ENCODE results near the gene STT3B. TPM values are rescaled to one million over a fixed set of nuclear protein-coding genes. Genes with fewer than 3 reads are reported as not detected.

Gene STT3B
- total and polyA plus RNA-seq, 2 of the 13 experiments (the other 11 are each of a cell fraction or from before 2014, with no cell fraction given) = 85.0 to 205 TPM

- Histone ChIP-seq H3K9ac (ENCODE audit: insufficient read depth, low read depth, low read length) (no peak overlapping the region), H4K20me1 (ENCODE audit: insufficient read depth, low read length) (no peaks in the 10 kb centered on the region), H3K27me3 (ENCODE audit: control insufficient read depth in 1 of 2, insufficient read depth in 2 of 2, low read length in 2 of 2) (no peaks in the 10 kb centered on the region), H3K4me1 (ENCODE audit: insufficient read depth, low read length) (peaks cover 10% of the 10 kb centered on the region), H3K4me3 (replicated peaks in 1 of 3; ENCODE audit: insufficient read depth in 1 of 3, low read depth in 2 of 3, low read length in 3 of 3) (peak overlapping the region in 1 of 3 experiments; percentile 33; a peak in 1 of 6 replicates), H2AFZ (ENCODE audit: low read length) (peak overlapping the region; percentile 24), H3K4me2 (ENCODE audit: low read depth, low read length) (peak overlapping the region; percentile 73), H3K9me3 (ENCODE audit: low read length) (peaks cover 8% of the 10 kb centered on the region; the same call in 1 of the 2 replicates), H3K36me3 (replicated peaks in 1 of 2; ENCODE audit: control insufficient read depth in 1 of 2, insufficient read depth in 2 of 2, low read length in 2 of 2) (no peaks in the 10 kb centered on the region), H3K27ac (ENCODE audit: extremely low read length, insufficient read depth, low read length) (no peak overlapping the region), H3K79me2 (ENCODE audit: insufficient read depth, low read length) (no peaks in the 10 kb centered on the region)
- DNase-seq (ENCODE audit: low spot score) (peak; percentile 44), FAIRE-seq (no peak), ATAC-seq (peak; percentile 91)
- 19% methylated on average over 7 of the region's 7 CpGs for WGBS (ENCODE audit: low lambda C conversion rate)
- CTCF ChIA-PET (ENCODE audit: low intra/inter-chr PET ratio, low total read pairs) = no interaction called here
- in situ Hi-C loops (cut with HindIII; ENCODE audit: extremely low pct_ligation_motif_present, low pct_unique_long_range_greater_than_20kb) = no loop called here
- POLR2A ChIA-PET = no interaction called here
- intact Hi-C loops (cut with micrococcal nuclease; ENCODE audit: unreplicated experiment) = no loop called here
- no TSS peak for BruUV-seq (replicated peaks)
- TF ChIP-seq TBL1XR1 (IDR thresholded peaks at IDR 0.05; ENCODE audit: borderline replicate concordance, low read length, partially characterized antibody) (no peak), NR2F6 (IDR thresholded peaks at IDR 0.05) (no peak), NR2F6 (CRISPR knock-in tag; IDR thresholded peaks at IDR 0.05) (peak; percentile 41; the same call in 1 of the 2 replicates), FIP1L1 (IDR thresholded peaks at IDR 0.05; ENCODE audit: borderline replicate concordance, insufficient read depth, low read depth, low read length) (no peak), GATAD2A (CRISPR knock-in tag; IDR thresholded peaks at IDR 0.05) (0 out of 2 replicates have a peak, but pooled peaks have one; percentile 16), PRPF4 (IDR thresholded peaks at IDR 0.05; ENCODE audit: low read depth, low read length, poor library complexity, severe bottlenecking) (no peak), FOXA3 (CRISPR knock-in tag; IDR thresholded peaks at IDR 0.05) (0 out of 2 replicates have a peak, but pooled peaks have one; percentile 22), RXRB (CRISPR knock-in tag; IDR thresholded peaks at IDR 0.05; ENCODE audit: borderline replicate concordance) (peak; percentile 35; the same call in 1 of the 2 replicates), FOXA1 (IDR thresholded peaks at IDR 0.05) (no peak), FOXA1 (CRISPR knock-in tag; IDR thresholded peaks at IDR 0.05) (0 out of 2 replicates have a peak, but pooled peaks have one; percentile 11), ZNF331 (CRISPR knock-in tag; IDR thresholded peaks at IDR 0.05) (peak; percentile 51; the same call in 1 of the 2 replicates), CEBPB (IDR thresholded peaks at IDR 0.05; ENCODE audit: borderline replicate concordance, low read depth, low read length) (peak; percentile 81; the same call in 1 of the 2 replicates), SALL1 (CRISPR knock-in tag; IDR thresholded peaks at IDR 0.05) (peak; percentile 54; the same call in 1 of the 2 replicates), NFATC3 (CRISPR knock-in tag; IDR thresholded peaks at IDR 0.05) (no peak), KLF11 (CRISPR knock-in tag; IDR thresholded peaks at IDR 0.05) (no peak), RARA (CRISPR knock-in tag; IDR thresholded peaks at IDR 0.05) (peak; percentile 60), GTF2F1 (IDR thresholded peaks at IDR 0.05; ENCODE audit: low read length) (no peak), ARID5B (CRISPR knock-in tag; IDR thresholded peaks at IDR 0.05) (peak; percentile 17; the same call in 1 of the 2 replicates), CEBPG (CRISPR knock-in tag; IDR thresholded peaks at IDR 0.05) (peak; percentile 85), ATF3 (CRISPR knock-in tag; IDR thresholded peaks at IDR 0.05) (peak; percentile 54; the same call in 1 of the 2 replicates), ATF7 (IDR thresholded peaks at IDR 0.05) (0 out of 2 replicates have a peak, but pooled peaks have one; percentile 28), ATF7 (CRISPR knock-in tag; IDR thresholded peaks at IDR 0.05) (no peak)
- TF ChIP-seq, protein P1, sequence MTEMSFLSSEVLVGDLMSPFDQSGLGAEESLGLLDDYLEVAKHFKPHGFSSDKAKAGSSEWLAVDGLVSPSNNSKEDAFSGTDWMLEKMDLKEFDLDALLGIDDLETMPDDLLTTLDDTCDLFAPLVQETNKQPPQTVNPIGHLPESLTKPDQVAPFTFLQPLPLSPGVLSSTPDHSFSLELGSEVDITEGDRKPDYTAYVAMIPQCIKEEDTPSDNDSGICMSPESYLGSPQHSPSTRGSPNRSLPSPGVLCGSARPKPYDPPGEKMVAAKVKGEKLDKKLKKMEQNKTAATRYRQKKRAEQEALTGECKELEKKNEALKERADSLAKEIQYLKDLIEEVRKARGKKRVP (CRISPR knock-in tag; IDR thresholded peaks at IDR 0.05) = peak in 1 of 2 experiments; percentile 93; a peak in 2 of 4 replicates
Observed at GRCh38 chr3:31486865-31487533, 45.7 kb upstream of the STT3B start.
